Muscle layer of colon (tissue), 2 donors: ENCODE data around the gene SAMD9L.
A peak's percentile ranks its signal among the peaks of the same experiment; 100 is the strongest.

Experiments
- H3K27ac ChIP-seq: one replicate; pipeline ENCODE4 v1.7.0; 2013; ENCODE audit warnings: low read depth, mild to moderate bottlenecking, low read length, moderate library complexity
- H3K27me3 ChIP-seq, 2 donors: one replicate each; pipeline ENCODE4 v1.7.0; 2013; ENCODE audit warnings: low read length in 2 of 2, mild to moderate bottlenecking in 2 of 2; ENCODE audit not compliant: insufficient read depth in 2 of 2, control insufficient read depth in 1 of 2
- H3K36me3 ChIP-seq: one replicate; pipeline ENCODE4 v1.7.0; 2013; ENCODE audit warnings: mild to moderate bottlenecking, low read length; ENCODE audit not compliant: insufficient read depth
- H3K4me1 ChIP-seq: one replicate; pipeline ENCODE4 v1.7.0; 2013; ENCODE audit warnings: mild to moderate bottlenecking, low read length; ENCODE audit not compliant: insufficient read depth
- H3K4me3 ChIP-seq, 2 donors: one replicate each; pipeline ENCODE4 v1.7.0; 2013; ENCODE audit warnings: low read length in 2 of 2, low read depth in 1 of 2, mild to moderate bottlenecking in 1 of 2, moderate library complexity in 1 of 2
- H3K9ac ChIP-seq: one replicate; pipeline ENCODE4 v1.7.0; 2013; ENCODE audit warnings: low read length
- H3K9me3 ChIP-seq: one replicate; pipeline ENCODE4 v1.7.0; 2013; ENCODE audit warnings: mild to moderate bottlenecking, low read length
- donor health status: abdominal sarcoma.
- donor health status: Adenocarcinoma of cecum.

Gene SAMD9L

GRCh38 chr7:93115796-93116195 lies 32.4 kb downstream of the SAMD9L start:
- H3K4me3 ChIP-seq = peak overlapping the region in 1 of 2 donors; percentile 63
- no peaks in the 10 kb centered on the region for H3K9me3 ChIP-seq
- no peak overlapping the region for H3K9ac ChIP-seq
- no peak overlapping the region for H3K27ac ChIP-seq
- H3K36me3 ChIP-seq = no peaks in the 10 kb centered on the region
- H3K4me1 ChIP-seq = peaks cover 11% of the 10 kb centered on the region
- H3K27me3 ChIP-seq = no peaks in the 10 kb centered on the region

GRCh38 chr7:93108003-93108402 lies 40.2 kb downstream of the SAMD9L start:
- Histone ChIP-seq H3K9me3 (peaks cover 30% of the 10 kb centered on the region), H3K27me3 (no peaks in the 10 kb centered on the region), H3K36me3 (peaks cover 20% of the 10 kb centered on the region), H3K27ac (no peak overlapping the region), H3K4me3 (no peak overlapping the region), H3K9ac (no peak overlapping the region), H3K4me1 (no peaks in the 10 kb centered on the region)

DNA sequence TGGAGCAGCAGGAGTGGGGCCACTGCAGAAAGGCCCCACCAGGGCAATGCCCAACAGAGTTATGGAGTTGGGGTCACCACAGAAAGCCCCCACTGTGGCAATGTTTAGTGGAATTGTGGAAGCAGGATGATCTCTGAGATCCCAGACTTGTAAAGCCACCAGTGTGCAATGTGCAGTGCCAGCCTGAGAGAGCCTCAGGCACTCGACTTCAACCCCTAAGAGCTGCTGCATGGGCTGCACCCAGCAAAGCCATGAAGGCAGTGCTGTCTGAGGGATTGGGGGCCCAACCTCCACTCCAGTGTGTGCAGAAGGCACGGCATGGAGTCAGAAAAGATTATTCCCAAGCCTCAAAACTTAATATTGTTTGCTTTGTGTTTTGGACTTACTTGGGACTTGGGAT lies 50.8 kb downstream of the SAMD9L start:
- Histone ChIP-seq H3K9me3 (peaks cover 20% of the 10 kb centered on the region), H3K4me1 (no peaks in the 10 kb centered on the region), H3K4me3 (no peak overlapping the region), H3K36me3 (no peaks in the 10 kb centered on the region), H3K27ac (no peak overlapping the region), H3K27me3 (no peaks in the 10 kb centered on the region), H3K9ac (no peak overlapping the region)

DNA sequence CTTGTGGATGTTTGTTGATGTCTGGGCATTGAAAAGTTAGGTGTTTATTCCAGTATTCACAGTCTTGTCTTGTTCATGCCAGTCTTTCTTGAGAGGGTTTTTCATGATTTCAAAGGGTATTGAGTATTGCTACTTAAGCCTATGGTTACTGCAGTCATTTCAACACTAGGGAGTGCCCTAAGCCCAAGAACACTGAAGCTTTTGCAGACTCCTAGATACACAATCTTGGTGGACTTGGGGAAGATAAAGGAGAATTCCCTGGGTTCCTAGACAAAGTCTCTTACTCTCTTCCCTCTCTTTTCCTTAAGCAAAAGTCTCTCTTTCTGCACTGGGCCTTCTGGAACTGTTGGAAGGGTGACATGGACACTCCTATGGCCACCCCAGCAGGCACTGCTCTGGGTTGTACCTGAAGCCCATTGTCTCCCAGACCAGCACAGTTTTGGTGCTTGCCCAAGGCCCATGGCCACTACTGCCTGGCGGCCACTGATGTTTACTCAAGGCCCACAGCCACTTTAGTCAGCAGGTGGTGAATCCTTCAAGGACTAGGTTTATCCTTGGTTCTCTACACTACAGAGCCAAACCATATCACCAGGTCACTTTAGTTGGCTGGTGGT lies 55.3 kb downstream of the SAMD9L start:
- Histone ChIP-seq H3K4me3 (no peak overlapping the region), H3K9ac (no peak overlapping the region), H3K27me3 (no peaks in the 10 kb centered on the region), H3K4me1 (no peaks in the 10 kb centered on the region), H3K9me3 (no peaks in the 10 kb centered on the region), H3K36me3 (no peaks in the 10 kb centered on the region), H3K27ac (no peak overlapping the region)
